Endothelial cell of umbilical vein (primary cell): ENCODE data around the gene VAT1. TPM values are rescaled to one million over a fixed set of nuclear protein-coding genes. Genes with fewer than 3 reads are reported as not detected.

Source experiments
- BruUV-seq: library from RNA; stranded (reverse); fragments of 400-500 nt; replicated peaks from 2 replicates; lab custom pipeline; 2021; lab: Mats Ljungman, UMichigan
- CTCF ChIA-PET: fragments of 300-600, 350-600 bp; sonication (Branson Sonifier 250); formaldehyde crosslinking; loops from one replicate; lab custom pipeline; 2021; ENCODE audit warnings: antibody characterized with exemption, inconsistent platforms; lab: Charles Lee
- POLR2A ChIA-PET: fragments of 300-600, 350-600 bp; sonication (Branson Sonifier 250); formaldehyde crosslinking; loops from one replicate; lab custom pipeline; 2021; ENCODE audit warnings: antibody characterized with exemption, inconsistent platforms; lab: Charles Lee
- DNase-seq: peaks from one replicate; pipeline ENCODE4 v3.0.0-alpha.2; 2011; ENCODE audit warnings: low read depth, low spot score
- FAIRE-seq: peaks from 2 replicates; lab custom pipeline; 2011; peaks lifted over from hg19 to GRCh38; lab: Jason Lieb, UNC
- H2AFZ ChIP-seq: 2 replicates; pipeline ENCODE4 v1.6.0; 2012; ENCODE audit warnings: low read depth, low read length, control low read depth, inconsistent platforms
- H3K27ac ChIP-seq: 2 replicates; pipeline ENCODE4 v1.5.1; 2011; ENCODE audit warnings: low read depth, mild to moderate bottlenecking, control low read depth, low read length, moderate library complexity; ENCODE audit not compliant: insufficient read depth
- H3K27me3 ChIP-seq, 2 experiments: 2 replicates each; pipeline versions ENCODE4 v1.6.0 to v1.6.1; 2011; ENCODE audit warnings: low read length in 2 of 2, mixed read lengths in 1 of 2; ENCODE audit not compliant: control insufficient read depth in 2 of 2, insufficient read depth in 2 of 2
- H3K36me3 ChIP-seq, 2 experiments: 2 replicates in 1 of 2; 3 replicates in 1 of 2; pipeline ENCODE4 v1.5.1; 2011; ENCODE audit warnings: low read length in 2 of 2, mild to moderate bottlenecking in 1 of 2, moderate library complexity in 1 of 2; ENCODE audit not compliant: control insufficient read depth in 2 of 2, insufficient read depth in 2 of 2; ENCODE audit errors: extremely low read depth in 1 of 2
- H3K4me1 ChIP-seq: 3 replicates; pipeline ENCODE4 v1.5.1; 2011; ENCODE audit warnings: mild to moderate bottlenecking, low read length; ENCODE audit not compliant: control insufficient read depth, insufficient read depth; ENCODE audit errors: extremely low read depth
- H3K4me2 ChIP-seq: 2 replicates; pipeline ENCODE4 v1.6.1; 2011; ENCODE audit warnings: low read length, control low read depth, mixed read lengths; ENCODE audit not compliant: insufficient read depth
- H3K4me3 ChIP-seq, 3 experiments: fragments of 200-600 bp in 1 of 3; sonication (generic), shearing (Covaris generic) in 1 of 3; replicated peaks in 1 of 3; 2 replicates each; pipeline ENCODE4 v1.5.1; 2011 to 2016; ENCODE audit warnings: control low read depth in 3 of 3, low read length in 3 of 3, mild to moderate bottlenecking in 2 of 3, inconsistent platforms in 1 of 3, low read depth in 1 of 3, moderate library complexity in 1 of 3; ENCODE audit not compliant: insufficient read depth in 1 of 3
- H3K79me2 ChIP-seq: 2 replicates; pipeline ENCODE4 v1.6.0; 2012; ENCODE audit warnings: low read length, inconsistent platforms; ENCODE audit not compliant: control insufficient read depth, insufficient read depth
- H3K9ac ChIP-seq: replicated peaks from 2 replicates; pipeline ENCODE3; 2011; ENCODE audit warnings: low read length, control low read depth; ENCODE audit not compliant: insufficient read depth; ENCODE audit errors: extremely low read depth
- H3K9me1 ChIP-seq: replicated peaks from 3 replicates; pipeline ENCODE4 v1.6.0; 2011; ENCODE audit warnings: mild to moderate bottlenecking, low read length; ENCODE audit not compliant: control insufficient read depth, insufficient read depth; ENCODE audit errors: extremely low read depth
- H3K9me3 ChIP-seq: replicated peaks from 2 replicates; pipeline ENCODE4 v1.5.1; 2012; ENCODE audit warnings: low read length, inconsistent platforms; ENCODE audit not compliant: control insufficient read depth, insufficient read depth
- H4K20me1 ChIP-seq: replicated peaks from 2 replicates; pipeline ENCODE3; 2011; ENCODE audit warnings: mild to moderate bottlenecking, low read length; ENCODE audit not compliant: control insufficient read depth, insufficient read depth; ENCODE audit errors: extremely low read depth
- CTCF ChIP-seq, 2 donors: IDR thresholded peaks; 1 replicate in 1 of 2; 2 replicates in 1 of 2; pipeline ENCODE4 v1.5.1; 2011; ENCODE audit warnings: low read length in 2 of 2, mild to moderate bottlenecking in 2 of 2, moderate library complexity in 2 of 2, control low read depth in 1 of 2, inconsistent platforms in 1 of 2, low read depth in 1 of 2; ENCODE audit not compliant: insufficient read depth in 1 of 2; ENCODE audit errors: extremely low read depth in 1 of 2
- EZH2 ChIP-seq: IDR thresholded peaks from 2 replicates; pipeline ENCODE4 v1.6.1; 2012; ENCODE audit warnings: borderline replicate concordance, low read depth, mild to moderate bottlenecking, moderate library complexity, low read length, inconsistent platforms; ENCODE audit not compliant: severe bottlenecking
- FOS ChIP-seq: IDR thresholded peaks from 2 replicates; pipeline ENCODE4 v1.6.1; 2011; ENCODE audit warnings: mild to moderate bottlenecking, low read length, moderate library complexity, borderline replicate concordance; ENCODE audit not compliant: insufficient read depth
- GATA2 ChIP-seq: IDR thresholded peaks from 2 replicates; pipeline ENCODE4 v1.7.0; 2011; ENCODE audit warnings: low read depth, mild to moderate bottlenecking, moderate library complexity, mixed read lengths, low read length; ENCODE audit not compliant: insufficient read length, insufficient read depth
- JUN ChIP-seq: IDR thresholded peaks from 2 replicates; pipeline ENCODE4 v1.6.1; 2011; ENCODE audit warnings: borderline replicate concordance, low read depth; ENCODE audit not compliant: insufficient read length, insufficient read depth
- MAX ChIP-seq: IDR thresholded peaks from 2 replicates; pipeline ENCODE4 v1.6.1; 2011; ENCODE audit not compliant: insufficient read depth, insufficient read length
- MYC ChIP-seq: IDR thresholded peaks from one replicate; pipeline ENCODE4 v1.6.1; 2011; ENCODE audit warnings: mild to moderate bottlenecking, low read depth, low read length
- POLR2A ChIP-seq: IDR thresholded peaks from 2 replicates; pipeline ENCODE4 v1.6.1; 2012; ENCODE audit warnings: low read depth, mild to moderate bottlenecking, control low read depth, low read length
- POLR2AphosphoS5 ChIP-seq: IDR thresholded peaks from 2 replicates; pipeline ENCODE4 v1.6.1; 2012; ENCODE audit warnings: low read depth, mild to moderate bottlenecking, control low read depth, low read length, moderate library complexity; ENCODE audit not compliant: insufficient read depth
- dilution Hi-C: fragments of 300-500 bp; cut with MboI; formaldehyde crosslinking; loops from one replicate; pipeline ENCODE4 v1.15.0; 2019; ENCODE audit warnings: low sequenced_read_pairs; ENCODE audit not compliant: extremely low pct_ligation_motif_present
- intact Hi-C: fragments of 100-400 bp; cut with micrococcal nuclease; formaldehyde crosslinking; loops from one replicate; pipeline ENCODE4 v1.10.0; 2022
- polyA plus RNA-seq, 4 experiments: library from polyadenylated mRNA; depleted of rRNA in 3 of 4; stranded (reverse) in 3 of 4; unstranded in 1 of 4; fragments of >200 nt; gene quantifications; 2 replicates each; pipeline versions ENCODE4 v1.2.1 to v1.2.3, GENCODE V29; 2011 to 2012; ENCODE audit warnings: missing spikeins in 1 of 4
- total RNA-seq: library from RNA; stranded (reverse); gene quantifications from 2 replicates; pipeline ENCODE4 v1.2.3, GENCODE V29; 2021

The VAT1 gene
- total and polyA plus RNA-seq, 2 donors (not counting 3 experiments of a cell fraction or from before 2014, with no cell fraction given): 339 to 482 TPM

- Histone ChIP-seq H3K36me3 (peaks cover 0 to 4% of the 10 kb centered on the region in 2 experiments), H3K9me3 (no peaks in the 10 kb centered on the region), H3K4me2 (no peak overlapping the region), H3K4me1 (no peaks in the 10 kb centered on the region), H3K4me3 (no peak overlapping the region), H3K9me1 (no peaks in the 10 kb centered on the region), H4K20me1 (no peaks in the 10 kb centered on the region), H3K27me3 (no peaks in the 10 kb centered on the region), H3K79me2 (no peaks in the 10 kb centered on the region), H3K9ac (no peak overlapping the region), H3K27ac (no peak overlapping the region), H2AFZ (no peak overlapping the region)
- no TSS peak for BruUV-seq
- intact Hi-C loops (no loop called here), dilution Hi-C loops (no loop called here)
- ChIA-PET POLR2A (interaction anchor here (1.1 kb wide), 1 partner anchor 178 kb away, joined by 3 read pairs; no protein-coding TSS in a partner anchor), CTCF (interaction anchor here (0.6 kb wide), 1 partner anchor 15 kb away, joined by 5 read pairs; no protein-coding TSS in a partner anchor)
- peak; percentile 10 for DNase-seq
- TF ChIP-seq FOS (no peak), POLR2AphosphoS5 (no peak), MYC (no peak), POLR2A (no peak), JUN (no peak), GATA2 (no peak), CTCF (IDR thresholded peaks at IDR 0.05; ENCODE audit: extremely low read depth in 1 of 2, insufficient read depth in 1 of 2, low read depth in 1 of 2, low read length in 2 of 2) (no peak), EZH2 (no peak), MAX (no peak)
- FAIRE-seq: no peak
Observed at GRCh38 chr17:43044024-43044423, 21.8 kb upstream of the VAT1 start.
